ENCODE results near the gene COX6A1. TPM values are rescaled to one million over a fixed set of nuclear protein-coding genes. Genes with fewer than 3 reads are reported as not detected.

The COX6A1 gene
- 413 and 865 TPM in 2 replicates for total RNA-seq

GRCh38 chr12:120437735-120438494 lies at the start of gene COX6A1:
Gene COX6A1, plus strand, starts transcription at chr12:120438113. Its CDS starts 14 bp downstream, at chr12:120438127.
- peak; percentile 98 for DNase-seq (ENCODE audit: low read depth)

- no peak for DNase-seq (ENCODE audit: low read depth)
Measured at GRCh38 chr12:120388691-120389481, 49.0 kb upstream of the COX6A1 start.

GRCh38 chr12:120390540-120391120 lies 47.3 kb upstream of the COX6A1 start:
- no peak for DNase-seq (ENCODE audit: low read depth)

GRCh38 chr12:120394483-120395367 lies 43.2 kb upstream of the COX6A1 start:
- peak; percentile 48 for DNase-seq (ENCODE audit: low read depth)

- no peak for DNase-seq (ENCODE audit: low read depth)
Measured at GRCh38 chr12:120397824-120398540, 39.9 kb upstream of the COX6A1 start.

- DNase-seq (ENCODE audit: low read depth) = no peak
Measured at GRCh38 chr12:120399531-120399930, 38.4 kb upstream of the COX6A1 start.

- peak; percentile 52 for DNase-seq (ENCODE audit: low read depth)
Measured at GRCh38 chr12:120402217-120402616, 35.7 kb upstream of the COX6A1 start.

GRCh38 chr12:120403869-120404268 lies 34.0 kb upstream of the COX6A1 start:
- DNase-seq (ENCODE audit: low read depth) = no peak

GRCh38 chr12:120404271-120404670 lies 33.6 kb upstream of the COX6A1 start:
- no peak for DNase-seq (ENCODE audit: low read depth)

GRCh38 chr12:120406069-120406468 lies 31.8 kb upstream of the COX6A1 start:
- DNase-seq (ENCODE audit: low read depth) = no peak

GRCh38 chr12:120406553-120406952 lies 31.4 kb upstream of the COX6A1 start:
- DNase-seq (ENCODE audit: low read depth) = no peak

GRCh38 chr12:120408771-120409170 lies 29.1 kb upstream of the COX6A1 start:
- DNase-seq (ENCODE audit: low read depth) = no peak

GRCh38 chr12:120412421-120412820 lies 25.5 kb upstream of the COX6A1 start:
- no peak for DNase-seq (ENCODE audit: low read depth)

- DNase-seq (ENCODE audit: low read depth) = no peak
Measured at GRCh38 chr12:120413901-120414695, 23.8 kb upstream of the COX6A1 start.

- DNase-seq (ENCODE audit: low read depth) = no peak
Measured at GRCh38 chr12:120416490-120417216, 21.3 kb upstream of the COX6A1 start.

- DNase-seq (ENCODE audit: low read depth) = no peak
Measured at GRCh38 chr12:120417917-120418580, 19.9 kb upstream of the COX6A1 start.

- DNase-seq (ENCODE audit: low read depth) = no peak
Measured at GRCh38 chr12:120421701-120422100, 16.2 kb upstream of the COX6A1 start.

- no peak for DNase-seq (ENCODE audit: low read depth)
Measured at GRCh38 chr12:120422892-120423456, 14.9 kb upstream of the COX6A1 start.

- DNase-seq (ENCODE audit: low read depth) = no peak
Measured at GRCh38 chr12:120425797-120426196, 12.1 kb upstream of the COX6A1 start.

Measured in renal cortical epithelial cell (primary cell).